ENCODE data around the gene CSNK2B. TPM values are rescaled to one million over a fixed set of nuclear protein-coding genes. Genes with fewer than 3 reads are reported as not detected.

Gene CSNK2B
- total RNA-seq, 3 donors from 2014 or later (not counting 1 experiment from before 2014, with no cell fraction given): 140 to 157 (median 141) TPM

- no peak within 1 kb of the TSS for H3K27ac ChIP-seq (ENCODE audit: low read length)
- no peaks in the 10 kb centered on the region for H3K27me3 Mint-ChIP-seq (ENCODE audit: low read depth in 2 of 2)
- no peak within 1 kb of the TSS for H3K4me3 Mint-ChIP-seq
- no peak within 1 kb of the TSS for H3K27ac Mint-ChIP-seq
- peaks cover 16 to 25% of the 10 kb centered on the region in 2 donors for H3K4me1 Mint-ChIP-seq
- WGBS (ENCODE audit: insufficient coverage): 95% methylated on average over 8 of the region's 8 CpGs
- no peaks in the 10 kb centered on the region for H3K9me3 ChIP-seq (ENCODE audit: control insufficient read depth, insufficient read depth, low read length)
- H3K36me3 Mint-ChIP-seq: no peaks in the 10 kb centered on the region
- intact Hi-C loops (cut with micrococcal nuclease): loop anchor here (5.0 to 10.0 kb wide), 3 partner anchors 127 to 952 kb away; partner anchors contain the start of genes AGPAT1, DDX39B, MDC1 and RNF5
- peaks cover 56% of the 10 kb centered on the region for H3K36me3 ChIP-seq (ENCODE audit: control insufficient read depth, insufficient read depth, low read length)
- ATAC-seq (no peak), DNase-seq (no peak)
- H3K27me3 ChIP-seq (ENCODE audit: control insufficient read depth, insufficient read depth, low read length): no peaks in the 10 kb centered on the region
- H3K4me1 ChIP-seq (ENCODE audit: control insufficient read depth, insufficient read depth, low read length): peaks cover 9% of the 10 kb centered on the region
- TF ChIP-seq, protein P1, sequence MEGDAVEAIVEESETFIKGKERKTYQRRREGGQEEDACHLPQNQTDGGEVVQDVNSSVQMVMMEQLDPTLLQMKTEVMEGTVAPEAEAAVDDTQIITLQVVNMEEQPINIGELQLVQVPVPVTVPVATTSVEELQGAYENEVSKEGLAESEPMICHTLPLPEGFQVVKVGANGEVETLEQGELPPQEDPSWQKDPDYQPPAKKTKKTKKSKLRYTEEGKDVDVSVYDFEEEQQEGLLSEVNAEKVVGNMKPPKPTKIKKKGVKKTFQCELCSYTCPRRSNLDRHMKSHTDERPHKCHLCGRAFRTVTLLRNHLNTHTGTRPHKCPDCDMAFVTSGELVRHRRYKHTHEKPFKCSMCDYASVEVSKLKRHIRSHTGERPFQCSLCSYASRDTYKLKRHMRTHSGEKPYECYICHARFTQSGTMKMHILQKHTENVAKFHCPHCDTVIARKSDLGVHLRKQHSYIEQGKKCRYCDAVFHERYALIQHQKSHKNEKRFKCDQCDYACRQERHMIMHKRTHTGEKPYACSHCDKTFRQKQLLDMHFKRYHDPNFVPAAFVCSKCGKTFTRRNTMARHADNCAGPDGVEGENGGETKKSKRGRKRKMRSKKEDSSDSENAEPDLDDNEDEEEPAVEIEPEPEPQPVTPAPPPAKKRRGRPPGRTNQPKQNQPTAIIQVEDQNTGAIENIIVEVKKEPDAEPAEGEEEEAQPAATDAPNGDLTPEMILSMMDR (IDR thresholded peaks at IDR 0.05): no peak
- H3K4me3 ChIP-seq (ENCODE audit: low read length): no peak within 1 kb of the TSS
- H3K9me3 Mint-ChIP-seq: no peaks in the 10 kb centered on the region
Measured at GRCh38 chr6:31669676-31670075, 3.8 kb downstream of the CSNK2B start, which contains the start of gene LY6G5B. LY6G5B (plus strand) TSS chr6:31669976; CDS start chr6:31670951, 975 bp downstream.

- H3K27me3 Mint-ChIP-seq (ENCODE audit: low read depth in 2 of 2): peaks cover 0 to 3% of the 10 kb centered on the region in 2 donors
- 60% methylated on average over 4 of the region's 4 CpGs for WGBS (ENCODE audit: insufficient coverage)
- H3K4me1 Mint-ChIP-seq: peaks cover 15 to 20% of the 10 kb centered on the region in 2 donors
- DNase-seq (no peak), ATAC-seq (no peak)
- intact Hi-C loops (cut with micrococcal nuclease): no loop called here
- no peaks in the 10 kb centered on the region for H3K9me3 Mint-ChIP-seq
- H3K4me1 ChIP-seq (ENCODE audit: control insufficient read depth, insufficient read depth, low read length): peaks cover 15% of the 10 kb centered on the region
- TF ChIP-seq, protein P1 (IDR thresholded peaks at IDR 0.05): no peak
- peaks cover 12% of the 10 kb centered on the region for H3K36me3 ChIP-seq (ENCODE audit: control insufficient read depth, insufficient read depth, low read length)
- H3K4me3 Mint-ChIP-seq: no peak overlapping the region
- no peak overlapping the region for H3K27ac Mint-ChIP-seq
- H3K4me3 ChIP-seq (ENCODE audit: low read length): no peak overlapping the region
- H3K27ac ChIP-seq (ENCODE audit: low read length): no peak overlapping the region
- no peaks in the 10 kb centered on the region for H3K36me3 Mint-ChIP-seq
- H3K27me3 ChIP-seq (ENCODE audit: control insufficient read depth, insufficient read depth, low read length): no peaks in the 10 kb centered on the region
- no peaks in the 10 kb centered on the region for H3K9me3 ChIP-seq (ENCODE audit: control insufficient read depth, insufficient read depth, low read length)
Measured at GRCh38 chr6:31676322-31676903, 10.5 kb downstream of the CSNK2B start.

GRCh38 chr6:31676904-31677303 lies 11.0 kb downstream of the CSNK2B start:
- Histone ChIP-seq H3K27ac (ENCODE audit: low read length) (no peak overlapping the region), H3K9me3 (ENCODE audit: control insufficient read depth, insufficient read depth, low read length) (no peaks in the 10 kb centered on the region), H3K27me3 (ENCODE audit: control insufficient read depth, insufficient read depth, low read length) (no peaks in the 10 kb centered on the region), H3K4me1 (ENCODE audit: control insufficient read depth, insufficient read depth, low read length) (peaks cover 20% of the 10 kb centered on the region), H3K36me3 (ENCODE audit: control insufficient read depth, insufficient read depth, low read length) (peaks cover 7% of the 10 kb centered on the region), H3K4me3 (ENCODE audit: low read length) (no peak overlapping the region)
- no peaks in the 10 kb centered on the region for H3K36me3 Mint-ChIP-seq
- no peak for ATAC-seq
- TF ChIP-seq, protein P1 (IDR thresholded peaks at IDR 0.05): no peak
- peaks cover 0 to 3% of the 10 kb centered on the region in 2 donors for H3K27me3 Mint-ChIP-seq (ENCODE audit: low read depth in 2 of 2)
- WGBS (ENCODE audit: insufficient coverage): 94% methylated on average over 5 of the region's 6 CpGs
- H3K4me3 Mint-ChIP-seq: peak overlapping the region; percentile 35
- intact Hi-C loops (cut with micrococcal nuclease): no loop called here
- no peak for DNase-seq
- H3K27ac Mint-ChIP-seq: no peak overlapping the region
- no peaks in the 10 kb centered on the region for H3K9me3 Mint-ChIP-seq
- H3K4me1 Mint-ChIP-seq: peaks cover 19 to 23% of the 10 kb centered on the region in 2 donors

GRCh38 chr6:31677955-31678354 lies 12.1 kb downstream of the CSNK2B start:
- Histone ChIP-seq H3K4me3 (ENCODE audit: low read length) (no peak overlapping the region), H3K9me3 (ENCODE audit: control insufficient read depth, insufficient read depth, low read length) (no peaks in the 10 kb centered on the region), H3K27ac (ENCODE audit: low read length) (no peak overlapping the region), H3K4me1 (ENCODE audit: control insufficient read depth, insufficient read depth, low read length) (peaks cover 24% of the 10 kb centered on the region), H3K36me3 (ENCODE audit: control insufficient read depth, insufficient read depth, low read length) (no peaks in the 10 kb centered on the region), H3K27me3 (ENCODE audit: control insufficient read depth, insufficient read depth, low read length) (no peaks in the 10 kb centered on the region)
- ATAC-seq (no peak), DNase-seq (no peak)
- no peaks in the 10 kb centered on the region for H3K9me3 Mint-ChIP-seq
- peaks cover 19 to 23% of the 10 kb centered on the region in 2 donors for H3K4me1 Mint-ChIP-seq
- TF ChIP-seq, protein P1 (IDR thresholded peaks at IDR 0.05): no peak
- peak overlapping the region in 1 of 2 donors; percentile 19 for H3K27ac Mint-ChIP-seq
- H3K4me3 Mint-ChIP-seq: no peak overlapping the region
- 71% methylated on average over 8 of the region's 8 CpGs for WGBS (ENCODE audit: insufficient coverage)
- H3K36me3 Mint-ChIP-seq: no peaks in the 10 kb centered on the region
- H3K27me3 Mint-ChIP-seq (ENCODE audit: low read depth in 2 of 2): peaks cover 0 to 3% of the 10 kb centered on the region in 2 donors
- intact Hi-C loops (cut with micrococcal nuclease): no loop called here

All from natural killer cell (primary cell).